ENCODE data around the gene FKBP9. TPM values are rescaled to one million over a fixed set of nuclear protein-coding genes. Genes with fewer than 3 reads are reported as not detected.

The FKBP9 gene
- total RNA-seq, 1 experiment from 2014 or later = 11.0 TPM

DNA sequence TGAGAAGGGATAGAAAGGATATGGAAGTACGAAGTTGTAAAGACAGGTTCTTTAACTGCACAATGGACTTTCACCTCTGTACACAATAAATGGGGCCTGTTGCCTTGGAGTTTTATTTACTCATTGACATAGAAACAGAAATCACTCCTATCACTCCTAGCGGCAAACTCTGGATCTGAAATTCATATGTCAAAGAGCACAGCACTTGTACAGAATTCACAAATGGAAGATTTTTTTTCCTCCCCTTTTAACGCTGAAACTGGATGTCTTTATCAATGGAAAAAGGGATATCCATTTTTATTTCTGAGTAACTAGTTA lies 87.1 kb downstream of the FKBP9 start:
- no peak for ATAC-seq
- no peak for TF ChIP-seq HMGA2 (CRISPR knock-in tag; IDR thresholded peaks at IDR 0.05)
- no peak for TF ChIP-seq SMAD4 (CRISPR knock-in tag; IDR thresholded peaks at IDR 0.05)
- TF ChIP-seq, protein P1, sequence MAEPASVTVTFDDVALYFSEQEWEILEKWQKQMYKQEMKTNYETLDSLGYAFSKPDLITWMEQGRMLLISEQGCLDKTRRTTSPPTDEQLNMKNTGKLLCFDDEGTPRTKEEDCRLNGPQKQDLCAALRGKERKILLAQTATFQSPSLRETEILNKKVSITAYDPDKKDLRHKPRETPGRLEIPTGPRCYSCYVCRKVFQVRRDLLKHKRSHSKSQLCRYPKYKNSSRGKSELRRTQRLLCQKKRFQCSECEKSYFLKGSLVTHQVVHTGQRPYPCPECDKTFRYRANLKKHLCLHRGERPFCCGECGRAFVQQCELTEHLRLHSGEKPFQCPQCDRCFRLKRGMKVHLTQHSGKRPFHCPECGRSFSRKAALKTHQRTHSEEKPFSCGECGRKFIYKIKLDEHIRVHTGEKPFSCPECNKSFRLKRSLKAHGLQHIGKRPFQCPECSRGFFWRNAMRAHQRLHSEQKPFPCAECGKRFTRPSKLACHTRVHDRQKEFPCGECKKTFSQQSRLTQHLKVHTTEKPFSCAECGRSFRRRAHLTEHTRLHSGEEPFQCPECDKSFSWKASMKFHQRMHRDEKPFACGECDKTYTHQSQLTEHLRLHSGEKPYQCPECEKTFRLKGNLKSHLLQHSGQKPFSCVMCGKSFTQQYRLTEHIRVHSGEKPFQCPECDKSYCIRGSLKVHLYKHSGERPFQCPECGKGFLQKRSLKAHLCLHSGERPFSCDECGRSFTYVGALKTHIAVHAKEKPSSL (CRISPR knock-in tag; conservative IDR thresholded peaks at IDR 0.05) = no peak
- TF ChIP-seq, protein P2, sequence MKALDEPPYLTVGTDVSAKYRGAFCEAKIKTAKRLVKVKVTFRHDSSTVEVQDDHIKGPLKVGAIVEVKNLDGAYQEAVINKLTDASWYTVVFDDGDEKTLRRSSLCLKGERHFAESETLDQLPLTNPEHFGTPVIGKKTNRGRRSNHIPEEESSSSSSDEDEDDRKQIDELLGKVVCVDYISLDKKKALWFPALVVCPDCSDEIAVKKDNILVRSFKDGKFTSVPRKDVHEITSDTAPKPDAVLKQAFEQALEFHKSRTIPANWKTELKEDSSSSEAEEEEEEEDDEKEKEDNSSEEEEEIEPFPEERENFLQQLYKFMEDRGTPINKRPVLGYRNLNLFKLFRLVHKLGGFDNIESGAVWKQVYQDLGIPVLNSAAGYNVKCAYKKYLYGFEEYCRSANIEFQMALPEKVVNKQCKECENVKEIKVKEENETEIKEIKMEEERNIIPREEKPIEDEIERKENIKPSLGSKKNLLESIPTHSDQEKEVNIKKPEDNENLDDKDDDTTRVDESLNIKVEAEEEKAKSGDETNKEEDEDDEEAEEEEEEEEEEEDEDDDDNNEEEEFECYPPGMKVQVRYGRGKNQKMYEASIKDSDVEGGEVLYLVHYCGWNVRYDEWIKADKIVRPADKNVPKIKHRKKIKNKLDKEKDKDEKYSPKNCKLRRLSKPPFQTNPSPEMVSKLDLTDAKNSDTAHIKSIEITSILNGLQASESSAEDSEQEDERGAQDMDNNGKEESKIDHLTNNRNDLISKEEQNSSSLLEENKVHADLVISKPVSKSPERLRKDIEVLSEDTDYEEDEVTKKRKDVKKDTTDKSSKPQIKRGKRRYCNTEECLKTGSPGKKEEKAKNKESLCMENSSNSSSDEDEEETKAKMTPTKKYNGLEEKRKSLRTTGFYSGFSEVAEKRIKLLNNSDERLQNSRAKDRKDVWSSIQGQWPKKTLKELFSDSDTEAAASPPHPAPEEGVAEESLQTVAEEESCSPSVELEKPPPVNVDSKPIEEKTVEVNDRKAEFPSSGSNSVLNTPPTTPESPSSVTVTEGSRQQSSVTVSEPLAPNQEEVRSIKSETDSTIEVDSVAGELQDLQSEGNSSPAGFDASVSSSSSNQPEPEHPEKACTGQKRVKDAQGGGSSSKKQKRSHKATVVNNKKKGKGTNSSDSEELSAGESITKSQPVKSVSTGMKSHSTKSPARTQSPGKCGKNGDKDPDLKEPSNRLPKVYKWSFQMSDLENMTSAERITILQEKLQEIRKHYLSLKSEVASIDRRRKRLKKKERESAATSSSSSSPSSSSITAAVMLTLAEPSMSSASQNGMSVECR (CRISPR knock-in tag; IDR thresholded peaks at IDR 0.05; ENCODE audit: borderline replicate concordance) = no peak
- no peak for TF ChIP-seq SOX15 (CRISPR knock-in tag; IDR thresholded peaks at IDR 0.05)
- TF ChIP-seq, protein P3, sequence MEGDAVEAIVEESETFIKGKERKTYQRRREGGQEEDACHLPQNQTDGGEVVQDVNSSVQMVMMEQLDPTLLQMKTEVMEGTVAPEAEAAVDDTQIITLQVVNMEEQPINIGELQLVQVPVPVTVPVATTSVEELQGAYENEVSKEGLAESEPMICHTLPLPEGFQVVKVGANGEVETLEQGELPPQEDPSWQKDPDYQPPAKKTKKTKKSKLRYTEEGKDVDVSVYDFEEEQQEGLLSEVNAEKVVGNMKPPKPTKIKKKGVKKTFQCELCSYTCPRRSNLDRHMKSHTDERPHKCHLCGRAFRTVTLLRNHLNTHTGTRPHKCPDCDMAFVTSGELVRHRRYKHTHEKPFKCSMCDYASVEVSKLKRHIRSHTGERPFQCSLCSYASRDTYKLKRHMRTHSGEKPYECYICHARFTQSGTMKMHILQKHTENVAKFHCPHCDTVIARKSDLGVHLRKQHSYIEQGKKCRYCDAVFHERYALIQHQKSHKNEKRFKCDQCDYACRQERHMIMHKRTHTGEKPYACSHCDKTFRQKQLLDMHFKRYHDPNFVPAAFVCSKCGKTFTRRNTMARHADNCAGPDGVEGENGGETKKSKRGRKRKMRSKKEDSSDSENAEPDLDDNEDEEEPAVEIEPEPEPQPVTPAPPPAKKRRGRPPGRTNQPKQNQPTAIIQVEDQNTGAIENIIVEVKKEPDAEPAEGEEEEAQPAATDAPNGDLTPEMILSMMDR (IDR thresholded peaks at IDR 0.05) = no peak
- TF ChIP-seq, protein P4, sequence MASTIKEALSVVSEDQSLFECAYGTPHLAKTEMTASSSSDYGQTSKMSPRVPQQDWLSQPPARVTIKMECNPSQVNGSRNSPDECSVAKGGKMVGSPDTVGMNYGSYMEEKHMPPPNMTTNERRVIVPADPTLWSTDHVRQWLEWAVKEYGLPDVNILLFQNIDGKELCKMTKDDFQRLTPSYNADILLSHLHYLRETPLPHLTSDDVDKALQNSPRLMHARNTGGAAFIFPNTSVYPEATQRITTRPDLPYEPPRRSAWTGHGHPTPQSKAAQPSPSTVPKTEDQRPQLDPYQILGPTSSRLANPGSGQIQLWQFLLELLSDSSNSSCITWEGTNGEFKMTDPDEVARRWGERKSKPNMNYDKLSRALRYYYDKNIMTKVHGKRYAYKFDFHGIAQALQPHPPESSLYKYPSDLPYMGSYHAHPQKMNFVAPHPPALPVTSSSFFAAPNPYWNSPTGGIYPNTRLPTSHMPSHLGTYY (CRISPR knock-in tag; IDR thresholded peaks at IDR 0.05) = no peak
- no peak for TF ChIP-seq SMAD3 (CRISPR knock-in tag; IDR thresholded peaks at IDR 0.05; ENCODE audit: borderline replicate concordance)
- no peak for TF ChIP-seq GTF2I (CRISPR knock-in tag; conservative IDR thresholded peaks at IDR 0.05)
- TF ChIP-seq, protein P5, sequence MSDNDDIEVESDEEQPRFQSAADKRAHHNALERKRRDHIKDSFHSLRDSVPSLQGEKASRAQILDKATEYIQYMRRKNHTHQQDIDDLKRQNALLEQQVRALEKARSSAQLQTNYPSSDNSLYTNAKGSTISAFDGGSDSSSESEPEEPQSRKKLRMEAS (CRISPR knock-in tag; IDR thresholded peaks at IDR 0.05) = no peak
- TF ChIP-seq, protein P6, sequence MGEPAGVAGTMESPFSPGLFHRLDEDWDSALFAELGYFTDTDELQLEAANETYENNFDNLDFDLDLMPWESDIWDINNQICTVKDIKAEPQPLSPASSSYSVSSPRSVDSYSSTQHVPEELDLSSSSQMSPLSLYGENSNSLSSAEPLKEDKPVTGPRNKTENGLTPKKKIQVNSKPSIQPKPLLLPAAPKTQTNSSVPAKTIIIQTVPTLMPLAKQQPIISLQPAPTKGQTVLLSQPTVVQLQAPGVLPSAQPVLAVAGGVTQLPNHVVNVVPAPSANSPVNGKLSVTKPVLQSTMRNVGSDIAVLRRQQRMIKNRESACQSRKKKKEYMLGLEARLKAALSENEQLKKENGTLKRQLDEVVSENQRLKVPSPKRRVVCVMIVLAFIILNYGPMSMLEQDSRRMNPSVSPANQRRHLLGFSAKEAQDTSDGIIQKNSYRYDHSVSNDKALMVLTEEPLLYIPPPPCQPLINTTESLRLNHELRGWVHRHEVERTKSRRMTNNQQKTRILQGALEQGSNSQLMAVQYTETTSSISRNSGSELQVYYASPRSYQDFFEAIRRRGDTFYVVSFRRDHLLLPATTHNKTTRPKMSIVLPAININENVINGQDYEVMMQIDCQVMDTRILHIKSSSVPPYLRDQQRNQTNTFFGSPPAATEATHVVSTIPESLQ (CRISPR knock-in tag; IDR thresholded peaks at IDR 0.05) = no peak
- TF ChIP-seq EMX1 (CRISPR knock-in tag; IDR thresholded peaks at IDR 0.05) = no peak
- TF ChIP-seq, protein P7, sequence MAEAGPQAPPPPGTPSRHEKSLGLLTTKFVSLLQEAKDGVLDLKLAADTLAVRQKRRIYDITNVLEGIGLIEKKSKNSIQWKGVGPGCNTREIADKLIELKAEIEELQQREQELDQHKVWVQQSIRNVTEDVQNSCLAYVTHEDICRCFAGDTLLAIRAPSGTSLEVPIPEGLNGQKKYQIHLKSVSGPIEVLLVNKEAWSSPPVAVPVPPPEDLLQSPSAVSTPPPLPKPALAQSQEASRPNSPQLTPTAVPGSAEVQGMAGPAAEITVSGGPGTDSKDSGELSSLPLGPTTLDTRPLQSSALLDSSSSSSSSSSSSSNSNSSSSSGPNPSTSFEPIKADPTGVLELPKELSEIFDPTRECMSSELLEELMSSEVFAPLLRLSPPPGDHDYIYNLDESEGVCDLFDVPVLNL (CRISPR knock-in tag; IDR thresholded peaks at IDR 0.05; ENCODE audit: borderline replicate concordance, low read depth) = no peak
- TF ChIP-seq ELF4 (CRISPR knock-in tag; IDR thresholded peaks at IDR 0.05; ENCODE audit: low read depth) = no peak
- TF ChIP-seq CBFB (CRISPR knock-in tag; IDR thresholded peaks at IDR 0.05; ENCODE audit: low read depth) = no peak
- TF ChIP-seq, protein P8, sequence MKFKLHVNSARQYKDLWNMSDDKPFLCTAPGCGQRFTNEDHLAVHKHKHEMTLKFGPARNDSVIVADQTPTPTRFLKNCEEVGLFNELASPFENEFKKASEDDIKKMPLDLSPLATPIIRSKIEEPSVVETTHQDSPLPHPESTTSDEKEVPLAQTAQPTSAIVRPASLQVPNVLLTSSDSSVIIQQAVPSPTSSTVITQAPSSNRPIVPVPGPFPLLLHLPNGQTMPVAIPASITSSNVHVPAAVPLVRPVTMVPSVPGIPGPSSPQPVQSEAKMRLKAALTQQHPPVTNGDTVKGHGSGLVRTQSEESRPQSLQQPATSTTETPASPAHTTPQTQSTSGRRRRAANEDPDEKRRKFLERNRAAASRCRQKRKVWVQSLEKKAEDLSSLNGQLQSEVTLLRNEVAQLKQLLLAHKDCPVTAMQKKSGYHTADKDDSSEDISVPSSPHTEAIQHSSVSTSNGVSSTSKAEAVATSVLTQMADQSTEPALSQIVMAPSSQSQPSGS (CRISPR knock-in tag; IDR thresholded peaks at IDR 0.05; ENCODE audit: borderline replicate concordance, low read depth) = no peak
- no peak for TF ChIP-seq FOXP1 (CRISPR knock-in tag; IDR thresholded peaks at IDR 0.05; ENCODE audit: borderline replicate concordance)
- no peak for TF ChIP-seq ZNF671 (CRISPR knock-in tag; IDR thresholded peaks at IDR 0.05)
- Mint-ChIP-seq H3K4me3 (no peak overlapping the region), H3K27me3 (ENCODE audit: low read depth) (no peaks in the 10 kb centered on the region), H3K4me1 (peaks cover 5% of the 10 kb centered on the region; the same call in 1 of the 2 replicates), H3K36me3 (no peaks in the 10 kb centered on the region; the same call in 1 of the 2 replicates), H3K9me3 (no peaks in the 10 kb centered on the region; the same call in 1 of the 2 replicates), H3K27ac (no peak overlapping the region)
- no peak for DNase-seq (ENCODE audit: low spot score)
- POLR2A ChIA-PET = no interaction called here
- CTCF ChIA-PET = interaction anchor here (1.3 kb wide), 1 partner anchor 101 kb away, joined by 5 read pairs; no protein-coding TSS in a partner anchor

Measured in WTC11 (cell line).